ENCODE results near the gene ATP5MK.

DNA sequence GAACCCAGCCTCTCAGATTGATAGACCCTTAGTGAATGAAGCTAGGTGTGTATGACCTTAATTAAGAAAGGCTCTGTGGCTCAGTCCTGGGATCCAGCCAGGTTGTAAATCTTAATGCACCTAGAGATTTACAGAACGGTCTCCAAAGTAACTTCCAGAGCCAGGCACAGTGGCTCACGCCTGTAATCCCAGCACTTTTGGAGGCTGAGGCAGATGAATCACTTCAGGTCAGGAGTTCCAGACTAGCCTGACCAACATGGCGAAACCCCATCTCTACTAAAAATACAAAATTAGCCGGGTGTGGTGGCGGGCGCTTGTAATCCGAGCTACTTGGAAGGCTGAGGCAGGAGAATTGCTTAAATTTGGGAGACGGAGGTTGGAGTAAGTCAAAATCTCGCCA is 31.6 kb upstream of the ATP5MK start:
- TF ChIP-seq ZNF565 (CRISPR knock-in tag; conservative IDR thresholded peaks at IDR 0.05; ENCODE audit: low read depth) (no peak), BACH2 (CRISPR knock-in tag; IDR thresholded peaks at IDR 0.05; ENCODE audit: borderline replicate concordance) (no peak), ZFP30 (CRISPR knock-in tag; IDR thresholded peaks at IDR 0.05) (no peak), ESRRG (CRISPR knock-in tag; IDR thresholded peaks at IDR 0.05) (no peak), ARNTL (CRISPR knock-in tag; IDR thresholded peaks at IDR 0.05; ENCODE audit: borderline replicate concordance, low read depth) (no peak)
- TF ChIP-seq, protein P1, sequence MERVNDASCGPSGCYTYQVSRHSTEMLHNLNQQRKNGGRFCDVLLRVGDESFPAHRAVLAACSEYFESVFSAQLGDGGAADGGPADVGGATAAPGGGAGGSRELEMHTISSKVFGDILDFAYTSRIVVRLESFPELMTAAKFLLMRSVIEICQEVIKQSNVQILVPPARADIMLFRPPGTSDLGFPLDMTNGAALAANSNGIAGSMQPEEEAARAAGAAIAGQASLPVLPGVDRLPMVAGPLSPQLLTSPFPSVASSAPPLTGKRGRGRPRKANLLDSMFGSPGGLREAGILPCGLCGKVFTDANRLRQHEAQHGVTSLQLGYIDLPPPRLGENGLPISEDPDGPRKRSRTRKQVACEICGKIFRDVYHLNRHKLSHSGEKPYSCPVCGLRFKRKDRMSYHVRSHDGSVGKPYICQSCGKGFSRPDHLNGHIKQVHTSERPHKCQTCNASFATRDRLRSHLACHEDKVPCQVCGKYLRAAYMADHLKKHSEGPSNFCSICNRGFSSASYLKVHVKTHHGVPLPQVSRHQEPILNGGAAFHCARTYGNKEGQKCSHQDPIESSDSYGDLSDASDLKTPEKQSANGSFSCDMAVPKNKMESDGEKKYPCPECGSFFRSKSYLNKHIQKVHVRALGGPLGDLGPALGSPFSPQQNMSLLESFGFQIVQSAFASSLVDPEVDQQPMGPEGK (CRISPR knock-in tag; IDR thresholded peaks at IDR 0.05; ENCODE audit: borderline replicate concordance): no peak

All from SK-N-SH treated with all-trans-retinoic acid at 6 μM for 48 hours (cell line).